Stimulated activated naive B cell treated with anti-CD40 and anti-IgM and Interleukin-4, amounts not matched to agents 10 μg/mL and 1 μg/mL and 100 μg/mL, for 72 hours (primary cell): ENCODE results near the gene ANKRD33B.

Experiments used
- ATAC-seq, 2 donors: fragments of 150-1000 bp; cut with Tn5 transposase; replicated peaks; 2 replicates each; pipeline ENCODE4 v1.10.0; 2021; ENCODE audit warnings: moderate library complexity in 1 of 2
- DNase-seq: peaks from one replicate; pipeline ENCODE4 v3.0.0; 2021
- H3K27ac Mint-ChIP-seq: one replicate; pipeline ENCODE4 v1.8.0; 2022; ENCODE audit warnings: mild to moderate bottlenecking, mixed read lengths
- H3K27me3 Mint-ChIP-seq, 2 donors: one replicate each; pipeline ENCODE4 v1.8.0; 2022; ENCODE audit warnings: mixed read lengths in 2 of 2
- H3K36me3 Mint-ChIP-seq, 2 donors: one replicate each; pipeline ENCODE4 v1.8.0; 2022; ENCODE audit warnings: mixed read lengths in 2 of 2, mild to moderate bottlenecking in 1 of 2
- H3K4me1 Mint-ChIP-seq, 2 donors: one replicate each; pipeline ENCODE4 v1.8.0; 2022; ENCODE audit warnings: mixed read lengths in 2 of 2, mild to moderate bottlenecking in 1 of 2
- H3K4me3 Mint-ChIP-seq, 2 donors: one replicate each; pipeline ENCODE4 v1.8.0; 2022; ENCODE audit warnings: mild to moderate bottlenecking in 2 of 2, mixed read lengths in 2 of 2, moderate library complexity in 1 of 2
- H3K9me3 Mint-ChIP-seq, 2 donors: one replicate each; pipeline ENCODE4 v1.8.0; 2022; ENCODE audit warnings: mixed read lengths in 2 of 2, mild to moderate bottlenecking in 1 of 2

Gene ANKRD33B

GRCh38 chr5:10530601-10531320 is 33.1 kb upstream of the ANKRD33B start:
- Mint-ChIP-seq H3K9me3 (no peaks in the 10 kb centered on the region), H3K27ac (no peak overlapping the region), H3K4me3 (no peak overlapping the region), H3K4me1 (peaks cover 6 to 29% of the 10 kb centered on the region in 2 donors), H3K36me3 (no peaks in the 10 kb centered on the region), H3K27me3 (peaks cover 0 to 4% of the 10 kb centered on the region in 2 donors)
- no peak for DNase-seq
- ATAC-seq, result no peak

GRCh38 chr5:10532421-10532820 is 31.4 kb upstream of the ANKRD33B start:
- peak overlapping the region in 1 of 2 donors; percentile 31 for H3K4me3 Mint-ChIP-seq

GRCh38 chr5:10533226-10533625 is 30.6 kb upstream of the ANKRD33B start:
- Mint-ChIP-seq H3K9me3 (no peaks in the 10 kb centered on the region), H3K4me1 (peaks cover 19 to 41% of the 10 kb centered on the region in 2 donors), H3K27me3 (peaks cover 5 to 9% of the 10 kb centered on the region in 2 donors), H3K27ac (no peak overlapping the region), H3K36me3 (no peaks in the 10 kb centered on the region), H3K4me3 (peak overlapping the region in 1 of 2 donors; percentile 47)
- ATAC-seq (peak in 1 of 2 donors; percentile 66), DNase-seq (no peak)

More at GRCh38 chr5:10532421-10532820, 31.4 kb upstream of the ANKRD33B start:
- H3K9me3 Mint-ChIP-seq, result no peaks in the 10 kb centered on the region
- ATAC-seq, result no peak
- no peaks in the 10 kb centered on the region for H3K36me3 Mint-ChIP-seq
- no peak overlapping the region for H3K27ac Mint-ChIP-seq
- DNase-seq, result no peak
- peaks cover 0 to 4% of the 10 kb centered on the region in 2 donors for H3K27me3 Mint-ChIP-seq
- H3K4me1 Mint-ChIP-seq, result peaks cover 11 to 33% of the 10 kb centered on the region in 2 donors

- H3K27ac Mint-ChIP-seq, result no peak overlapping the region
- H3K9me3 Mint-ChIP-seq, result no peaks in the 10 kb centered on the region
- no peak overlapping the region for H3K4me3 Mint-ChIP-seq
- H3K4me1 Mint-ChIP-seq, result peaks cover 21 to 44% of the 10 kb centered on the region in 2 donors
- no peaks in the 10 kb centered on the region for H3K36me3 Mint-ChIP-seq
- DNase-seq (no peak), ATAC-seq (no peak)
- H3K27me3 Mint-ChIP-seq, result peaks cover 6 to 9% of the 10 kb centered on the region in 2 donors
Measured at GRCh38 chr5:10534561-10535530, 29.0 kb upstream of the ANKRD33B start.

GRCh38 chr5:10536511-10536910 is 27.4 kb upstream of the ANKRD33B start:
- H3K27me3 Mint-ChIP-seq, result peaks cover 5 to 6% of the 10 kb centered on the region in 2 donors
- peak overlapping the region; percentile 71 to 76 for H3K4me3 Mint-ChIP-seq
- no peak for DNase-seq
- H3K4me1 Mint-ChIP-seq, result peaks cover 21 to 44% of the 10 kb centered on the region in 2 donors
- peak overlapping the region; percentile 86 for H3K27ac Mint-ChIP-seq
- no peaks in the 10 kb centered on the region for H3K36me3 Mint-ChIP-seq
- H3K9me3 Mint-ChIP-seq, result no peaks in the 10 kb centered on the region
- peak in 1 of 2 donors; percentile 36 for ATAC-seq

- Mint-ChIP-seq H3K4me1 (peaks cover 21 to 43% of the 10 kb centered on the region in 2 donors), H3K36me3 (no peaks in the 10 kb centered on the region), H3K27me3 (peaks cover 5 to 6% of the 10 kb centered on the region in 2 donors), H3K4me3 (peak overlapping the region; percentile 71 to 76), H3K27ac (peak overlapping the region; percentile 86), H3K9me3 (no peaks in the 10 kb centered on the region)
- no peak for DNase-seq
- ATAC-seq, result peak; percentile 66 to 75
Measured at GRCh38 chr5:10536931-10537579, 26.8 kb upstream of the ANKRD33B start.

GRCh38 chr5:10537624-10538023 is 26.2 kb upstream of the ANKRD33B start:
- no peak for DNase-seq
- peak overlapping the region in 1 of 2 donors; percentile 71 for H3K4me3 Mint-ChIP-seq
- H3K36me3 Mint-ChIP-seq, result no peaks in the 10 kb centered on the region
- H3K27ac Mint-ChIP-seq, result peak overlapping the region; percentile 86
- peak; percentile 43 to 50 for ATAC-seq
- no peaks in the 10 kb centered on the region for H3K9me3 Mint-ChIP-seq
- peaks cover 5 to 6% of the 10 kb centered on the region in 2 donors for H3K27me3 Mint-ChIP-seq
- H3K4me1 Mint-ChIP-seq, result peaks cover 21 to 38% of the 10 kb centered on the region in 2 donors

GRCh38 chr5:10538103-10538788 is 25.6 kb upstream of the ANKRD33B start:
- H3K4me3 Mint-ChIP-seq, result no peak overlapping the region
- ATAC-seq (peak in 1 of 2 donors; percentile 12), DNase-seq (no peak)
- no peaks in the 10 kb centered on the region for H3K9me3 Mint-ChIP-seq
- no peaks in the 10 kb centered on the region for H3K36me3 Mint-ChIP-seq
- peaks cover 21 to 33% of the 10 kb centered on the region in 2 donors for H3K4me1 Mint-ChIP-seq
- H3K27me3 Mint-ChIP-seq, result peaks cover 5 to 6% of the 10 kb centered on the region in 2 donors
- no peak overlapping the region for H3K27ac Mint-ChIP-seq

- no peak for DNase-seq
- Mint-ChIP-seq H3K9me3 (no peaks in the 10 kb centered on the region), H3K27ac (no peak overlapping the region), H3K4me3 (no peak overlapping the region), H3K27me3 (peaks cover 5 to 6% of the 10 kb centered on the region in 2 donors), H3K4me1 (peaks cover 21 to 33% of the 10 kb centered on the region in 2 donors), H3K36me3 (no peaks in the 10 kb centered on the region)
- no peak for ATAC-seq
Measured at GRCh38 chr5:10538789-10539686, 24.8 kb upstream of the ANKRD33B start.

- peaks cover 5 to 6% of the 10 kb centered on the region in 2 donors for H3K27me3 Mint-ChIP-seq
- DNase-seq (no peak), ATAC-seq (no peak)
- H3K36me3 Mint-ChIP-seq, result no peaks in the 10 kb centered on the region
- H3K4me3 Mint-ChIP-seq, result no peak overlapping the region
- H3K9me3 Mint-ChIP-seq, result no peaks in the 10 kb centered on the region
- peaks cover 20 to 29% of the 10 kb centered on the region in 2 donors for H3K4me1 Mint-ChIP-seq
- H3K27ac Mint-ChIP-seq, result no peak overlapping the region
Measured at GRCh38 chr5:10539687-10539998, 24.2 kb upstream of the ANKRD33B start.

GRCh38 chr5:10540036-10540544 is 23.8 kb upstream of the ANKRD33B start:
- H3K4me3 Mint-ChIP-seq, result no peak overlapping the region
- no peak overlapping the region for H3K27ac Mint-ChIP-seq
- peaks cover 19 to 24% of the 10 kb centered on the region in 2 donors for H3K4me1 Mint-ChIP-seq
- ATAC-seq (no peak), DNase-seq (no peak)
- H3K9me3 Mint-ChIP-seq, result no peaks in the 10 kb centered on the region
- H3K36me3 Mint-ChIP-seq, result no peaks in the 10 kb centered on the region
- peaks cover 5 to 6% of the 10 kb centered on the region in 2 donors for H3K27me3 Mint-ChIP-seq

GRCh38 chr5:10540951-10541646 is 22.8 kb upstream of the ANKRD33B start:
- ATAC-seq, result no peak
- peaks cover 5 to 6% of the 10 kb centered on the region in 2 donors for H3K27me3 Mint-ChIP-seq
- DNase-seq, result no peak
- H3K9me3 Mint-ChIP-seq, result no peaks in the 10 kb centered on the region
- no peak overlapping the region for H3K27ac Mint-ChIP-seq
- H3K4me1 Mint-ChIP-seq, result peaks cover 19 to 23% of the 10 kb centered on the region in 2 donors
- no peak overlapping the region for H3K4me3 Mint-ChIP-seq
- no peaks in the 10 kb centered on the region for H3K36me3 Mint-ChIP-seq
